H7 (cell line): ENCODE data around the gene S100A10. TPM values are rescaled to one million over a fixed set of nuclear protein-coding genes. Genes with fewer than 3 reads are reported as not detected.

Experiments used
- DNase-seq: peaks from one replicate; pipeline ENCODE4 v3.0.0; 2012
- H3K27me3 ChIP-seq: 2 replicates; pipeline ENCODE4 v1.6.0; 2011; ENCODE audit warnings: mild to moderate bottlenecking, low read length; ENCODE audit not compliant: control insufficient read depth, insufficient read depth
- H3K36me3 ChIP-seq: replicated peaks from 2 replicates; pipeline ENCODE4 v1.5.1; 2011; ENCODE audit warnings: low read length; ENCODE audit not compliant: control insufficient read depth, insufficient read depth
- H3K4me3 ChIP-seq: 2 replicates; pipeline ENCODE4 v1.5.1; 2011; ENCODE audit warnings: low read depth, mild to moderate bottlenecking, control low read depth, low read length, moderate library complexity; ENCODE audit not compliant: insufficient read depth
- total RNA-seq: library from RNA; depleted of rRNA; stranded (reverse); fragments of >200 nt; shearing (Covaris generic); gene quantifications from 2 replicates; pipeline ENCODE4 v1.2.3, GENCODE V29; 2014

Gene S100A10
- total RNA-seq, 1 experiment from 2014 or later, result 116 TPM

DNA sequence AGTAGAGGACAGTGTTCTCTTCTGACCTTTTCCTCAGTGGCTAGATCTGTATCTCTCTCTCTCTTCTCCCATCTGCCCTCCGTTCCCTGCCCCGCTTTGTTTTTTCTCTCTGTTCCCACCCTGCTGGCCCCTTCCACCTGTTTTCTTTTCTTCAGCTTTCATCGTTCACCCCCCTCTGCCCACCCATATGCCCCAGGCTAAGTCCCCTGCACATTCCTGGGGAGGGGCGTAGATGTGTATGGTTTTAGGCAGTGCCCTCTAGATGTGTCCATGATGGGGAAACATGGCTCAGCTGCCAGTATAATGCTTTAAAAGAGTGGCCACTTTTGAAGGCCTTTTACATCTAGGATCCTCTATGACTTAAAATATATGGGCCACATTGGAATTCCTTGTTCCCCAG is 29.6 kb upstream of the S100A10 start:
- no peak for DNase-seq
- Histone ChIP-seq H3K27me3 (no peaks in the 10 kb centered on the region), H3K4me3 (no peak overlapping the region), H3K36me3 (no peaks in the 10 kb centered on the region)

DNA sequence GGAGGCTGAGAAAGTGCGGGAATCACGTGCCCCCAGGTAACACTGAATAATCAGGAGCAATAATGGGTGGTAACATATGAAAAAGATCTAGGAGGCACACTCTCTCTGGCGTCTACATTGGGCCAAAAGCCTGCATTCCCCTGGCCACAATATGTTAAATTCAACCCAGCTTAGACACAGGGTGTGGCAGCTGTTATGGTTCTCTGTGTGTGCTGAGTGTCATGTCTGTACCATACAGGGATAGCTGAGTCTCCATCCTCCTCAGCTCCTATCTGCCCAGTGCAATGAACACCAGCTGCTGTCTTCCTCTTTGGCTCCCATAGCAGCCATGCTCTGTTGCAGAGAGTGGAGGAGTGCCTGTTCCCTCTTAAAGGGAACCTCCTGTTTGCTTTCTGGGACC is 28.8 kb upstream of the S100A10 start:
- Histone ChIP-seq H3K36me3 (no peaks in the 10 kb centered on the region), H3K27me3 (no peaks in the 10 kb centered on the region), H3K4me3 (no peak overlapping the region)
- DNase-seq, result no peak

DNA sequence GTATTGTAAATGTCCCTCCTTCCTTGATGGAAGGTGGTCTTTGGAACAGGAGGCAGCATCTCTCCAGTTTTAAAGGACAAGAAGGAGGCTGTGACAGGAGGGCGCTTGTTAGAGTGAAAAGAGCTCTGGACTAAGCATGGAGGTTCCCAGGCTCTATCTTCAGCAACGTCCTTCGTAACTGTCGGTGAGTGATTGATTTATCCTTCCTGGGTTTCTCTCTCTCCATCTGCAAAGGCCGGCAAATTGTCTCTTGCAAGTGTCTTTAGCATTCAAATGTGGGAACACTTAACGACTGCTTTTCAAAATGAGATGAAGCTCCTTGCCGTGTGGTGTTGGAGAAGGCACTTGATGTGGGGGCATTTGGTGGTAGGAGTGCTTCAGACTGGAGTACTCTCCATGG is 27.9 kb upstream of the S100A10 start:
- H3K4me3 ChIP-seq, result no peak overlapping the region
- no peaks in the 10 kb centered on the region for H3K36me3 ChIP-seq
- no peak for DNase-seq
- H3K27me3 ChIP-seq, result no peaks in the 10 kb centered on the region

DNA sequence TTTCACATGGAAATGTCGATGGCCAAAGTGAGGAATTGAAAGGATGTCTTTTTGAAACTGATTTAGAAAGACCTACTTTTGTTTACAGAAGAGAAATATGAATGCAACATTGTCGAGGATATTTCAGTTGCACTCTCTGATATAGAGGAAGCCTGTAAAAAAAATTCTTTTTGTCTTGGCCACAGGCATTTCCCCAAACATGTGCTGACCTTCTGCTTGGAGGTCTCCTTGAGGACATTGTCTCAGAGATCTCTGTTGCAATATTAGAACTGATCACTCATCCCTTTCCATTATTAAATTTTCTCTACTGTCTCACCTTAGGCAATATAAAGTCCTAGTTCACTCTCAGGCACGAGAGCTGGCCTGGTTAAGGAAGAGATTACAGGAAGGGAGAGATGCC is 27.2 kb upstream of the S100A10 start:
- Histone ChIP-seq H3K36me3 (no peaks in the 10 kb centered on the region), H3K27me3 (no peaks in the 10 kb centered on the region), H3K4me3 (no peak overlapping the region)
- no peak for DNase-seq

DNA sequence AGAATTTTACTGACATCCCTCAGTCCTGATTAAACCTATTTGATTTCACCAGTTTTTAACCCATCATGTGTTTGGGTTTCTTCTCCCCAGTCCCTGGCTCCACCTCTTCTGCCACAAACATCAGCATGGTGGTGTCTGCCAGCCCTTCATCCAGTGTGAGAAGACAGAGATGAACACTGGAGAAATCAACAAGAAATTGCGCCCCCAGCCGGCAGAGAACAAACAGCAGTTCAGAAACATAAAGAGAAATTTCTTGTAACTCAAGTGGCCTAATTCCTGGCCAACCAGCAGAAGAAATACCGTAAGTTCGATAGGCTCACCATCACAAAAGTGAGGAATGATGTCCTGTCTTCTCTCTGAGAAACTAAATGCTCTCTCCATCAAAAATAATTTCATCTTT is 24.9 kb upstream of the S100A10 start:
- peak; percentile 32 for DNase-seq
- Histone ChIP-seq H3K27me3 (no peaks in the 10 kb centered on the region), H3K4me3 (no peak overlapping the region), H3K36me3 (no peaks in the 10 kb centered on the region)

DNA sequence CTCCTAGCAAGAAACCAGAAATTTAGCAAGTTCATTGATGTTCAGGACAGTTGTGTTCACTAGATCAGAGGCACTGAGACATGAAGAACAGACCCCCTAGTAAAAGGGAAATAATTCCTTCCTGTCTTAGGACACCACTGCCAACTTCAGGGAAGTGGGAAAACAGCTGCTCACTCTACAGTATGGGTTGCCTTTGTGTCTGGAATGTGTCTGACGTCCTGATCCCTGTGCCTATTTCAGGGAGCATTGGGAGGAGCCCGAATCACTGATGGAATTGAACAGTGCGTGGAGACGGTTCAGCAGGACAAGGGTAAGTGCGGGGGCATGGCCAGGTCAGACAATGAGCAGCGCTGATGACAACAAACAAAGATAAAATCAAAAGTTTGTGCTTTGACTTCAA is 22.1 kb upstream of the S100A10 start:
- DNase-seq, result no peak
- H3K27me3 ChIP-seq, result no peaks in the 10 kb centered on the region
- H3K4me3 ChIP-seq, result no peak overlapping the region
- H3K36me3 ChIP-seq, result no peaks in the 10 kb centered on the region

DNA sequence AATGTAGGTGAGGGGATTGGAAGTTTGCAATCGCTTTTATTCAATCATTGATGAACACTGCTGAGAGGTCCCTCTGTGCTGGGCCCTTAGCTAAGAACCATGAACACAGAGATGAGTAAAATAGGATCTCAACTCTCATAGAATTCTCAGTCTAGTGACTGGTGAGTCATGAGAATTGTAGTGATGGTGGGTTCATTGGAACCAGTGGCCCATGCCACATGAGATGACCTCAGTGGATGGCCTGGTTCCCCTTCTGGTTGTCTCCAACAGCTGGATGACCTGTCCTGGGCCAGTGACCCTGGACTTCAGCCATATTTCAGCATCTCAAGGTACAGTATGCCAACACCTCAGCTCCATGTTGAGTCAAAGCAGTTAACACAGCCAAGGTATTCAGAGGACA is 21.3 kb upstream of the S100A10 start:
- H3K27me3 ChIP-seq, result no peaks in the 10 kb centered on the region
- no peak for DNase-seq
- H3K4me3 ChIP-seq, result no peak overlapping the region
- no peaks in the 10 kb centered on the region for H3K36me3 ChIP-seq

DNA sequence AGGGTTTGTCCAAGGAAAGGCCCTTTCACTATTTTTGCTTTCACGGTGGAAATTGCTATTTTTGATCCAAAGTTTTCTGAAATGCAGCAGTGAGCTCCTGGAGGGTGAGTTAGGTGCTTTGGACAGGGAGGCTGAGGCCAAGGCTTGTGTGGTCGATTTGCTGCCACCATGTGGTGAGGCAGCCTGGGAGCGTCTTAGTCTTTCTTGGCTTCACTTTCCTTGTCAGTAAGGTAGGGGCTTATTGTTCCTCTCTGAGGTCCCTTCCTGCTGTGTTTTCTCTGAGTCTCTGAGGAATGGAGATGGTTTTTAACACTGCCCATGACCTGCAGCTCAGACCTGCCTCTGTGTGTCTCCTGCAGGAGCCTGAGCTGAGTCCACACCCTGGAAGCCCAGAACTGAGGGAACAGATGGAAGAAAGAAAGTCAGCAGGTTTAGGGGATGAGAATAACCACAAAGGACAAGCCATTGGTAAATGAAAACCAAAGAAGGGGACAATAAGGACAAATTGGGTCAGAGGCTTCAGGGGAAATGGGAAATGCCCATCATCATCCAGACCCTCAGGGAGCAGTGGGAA is 20.1 kb upstream of the S100A10 start:
- Histone ChIP-seq H3K4me3 (no peak overlapping the region), H3K36me3 (no peaks in the 10 kb centered on the region)
- peak; percentile 59 for DNase-seq

DNA sequence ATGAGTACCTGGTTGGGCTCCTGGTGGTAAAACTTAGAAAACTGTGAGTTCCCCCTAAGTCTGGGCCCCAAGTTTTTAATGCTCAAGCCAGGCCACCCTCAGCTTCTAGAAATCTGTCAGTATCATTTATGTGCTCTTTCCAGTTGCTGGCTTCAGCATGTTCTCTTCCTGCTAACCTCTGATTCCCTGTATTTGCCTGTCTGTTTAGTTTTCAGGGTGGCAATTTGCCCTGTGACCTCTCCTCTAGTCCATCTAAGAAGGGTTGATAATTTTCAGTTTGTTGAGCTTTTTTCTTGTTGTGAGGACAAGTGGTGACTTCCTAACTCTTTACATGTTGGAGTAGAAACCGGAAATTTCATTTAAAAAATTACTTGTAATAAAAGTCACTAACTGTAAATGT is 16.0 kb upstream of the S100A10 start:
- Histone ChIP-seq H3K27me3 (no peaks in the 10 kb centered on the region), H3K36me3 (no peaks in the 10 kb centered on the region), H3K4me3 (no peak overlapping the region)
- DNase-seq, result no peak

More for the DNA sequence above, 20.1 kb upstream of the S100A10 start:
- no peaks in the 10 kb centered on the region for H3K27me3 ChIP-seq

DNA sequence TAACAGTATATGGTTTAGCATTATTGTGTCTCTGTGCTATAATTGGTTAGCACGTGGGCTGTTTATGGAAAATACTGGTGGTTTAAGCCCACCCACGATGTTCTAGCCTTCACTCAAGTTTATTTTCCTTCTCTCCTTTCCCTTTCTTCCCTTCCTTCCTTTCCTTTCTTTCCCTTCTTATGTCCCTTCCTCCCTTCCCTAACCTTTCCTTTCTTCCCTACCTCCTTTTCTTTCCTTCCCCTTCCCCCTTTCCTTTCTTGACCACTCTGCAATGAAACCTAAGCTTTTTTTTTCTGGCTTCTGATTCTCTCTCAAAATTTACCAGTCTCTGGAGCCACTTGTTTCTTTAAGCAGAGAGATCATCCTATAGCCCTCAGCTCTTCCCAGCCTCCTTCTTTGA is 13.4 kb upstream of the S100A10 start:
- Histone ChIP-seq H3K4me3 (no peak overlapping the region), H3K27me3 (no peaks in the 10 kb centered on the region), H3K36me3 (no peaks in the 10 kb centered on the region)
- no peak for DNase-seq

DNA sequence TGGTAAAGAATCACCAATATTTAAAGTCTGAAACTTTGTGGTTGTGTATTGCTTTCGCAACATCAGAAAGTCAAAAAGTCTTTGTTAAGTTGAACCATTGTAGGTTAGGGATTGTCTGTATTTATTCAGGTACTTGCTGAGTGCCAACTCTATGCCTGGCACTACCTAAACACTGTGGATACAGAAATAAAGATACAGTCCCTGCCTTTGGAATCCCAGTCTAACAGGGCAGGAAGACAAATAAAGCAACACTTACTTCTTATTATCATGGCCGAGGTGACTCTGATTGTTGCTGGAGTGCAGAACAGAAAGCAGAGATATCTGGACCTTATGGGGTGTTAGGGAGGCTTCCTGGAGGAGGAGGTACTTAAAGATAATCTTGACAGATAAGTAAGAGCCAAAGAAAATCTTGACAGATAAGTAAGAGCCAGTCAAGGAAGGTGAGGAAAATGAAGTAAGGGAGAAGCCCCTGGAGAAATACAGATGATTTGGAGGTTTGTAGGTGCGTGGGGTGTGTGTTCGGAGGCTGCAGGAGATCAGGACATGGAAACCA is 11.8 kb upstream of the S100A10 start:
- Histone ChIP-seq H3K27me3 (no peaks in the 10 kb centered on the region), H3K4me3 (no peak overlapping the region), H3K36me3 (no peaks in the 10 kb centered on the region)
- DNase-seq, result no peak

DNA sequence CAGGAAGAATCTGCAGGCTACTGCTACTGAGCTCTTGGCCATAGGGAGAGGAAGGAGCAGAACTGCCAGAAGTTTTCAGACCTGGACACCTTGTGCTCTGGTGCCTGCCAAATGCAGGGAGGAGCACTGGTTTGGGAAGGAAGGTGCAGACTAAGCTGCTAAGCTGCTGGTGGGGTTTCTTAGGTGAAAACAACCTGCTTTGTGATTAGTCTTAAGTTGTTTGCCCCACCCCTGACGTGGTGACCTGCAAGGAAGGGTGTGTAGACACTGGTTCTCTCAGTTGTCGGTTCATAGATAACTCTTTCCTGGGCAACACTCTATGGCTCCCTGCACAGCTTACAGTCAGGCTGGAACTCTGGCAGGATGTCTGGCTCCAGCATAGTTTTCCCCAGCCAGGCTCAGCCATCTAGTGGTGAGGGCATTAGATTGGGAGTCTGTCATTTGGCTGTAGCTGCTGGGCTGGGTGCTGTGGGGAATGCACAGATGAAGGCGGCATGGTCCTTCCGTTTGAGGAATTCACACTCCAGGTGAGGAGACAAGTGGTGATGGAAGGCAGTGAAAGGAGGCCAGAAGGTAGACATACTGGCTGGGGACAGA is 10.3 kb upstream of the S100A10 start:
- H3K36me3 ChIP-seq, result no peaks in the 10 kb centered on the region
- no peak overlapping the region for H3K4me3 ChIP-seq
- no peaks in the 10 kb centered on the region for H3K27me3 ChIP-seq
- DNase-seq, result no peak

DNA sequence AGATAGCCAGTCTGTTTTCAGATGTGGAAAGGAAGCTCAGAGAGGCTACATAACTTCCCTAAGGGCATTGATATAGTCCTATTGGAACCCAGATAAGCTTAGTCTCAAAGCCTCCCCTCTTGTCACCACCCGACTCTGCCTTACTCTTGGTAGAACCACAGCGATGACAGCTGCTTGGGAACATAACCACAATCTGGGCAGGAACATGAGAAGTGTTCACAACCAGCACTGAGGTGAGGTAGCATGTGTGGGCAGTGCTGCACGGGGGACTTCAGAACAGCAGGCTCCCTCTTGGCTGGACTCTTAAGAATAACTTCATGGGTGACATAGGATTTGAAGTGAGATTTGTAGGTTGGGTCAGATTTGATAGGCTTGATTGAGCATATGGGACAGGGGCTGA is 9.3 kb upstream of the S100A10 start:
- H3K36me3 ChIP-seq, result no peaks in the 10 kb centered on the region
- H3K4me3 ChIP-seq, result no peak overlapping the region
- DNase-seq, result no peak
- H3K27me3 ChIP-seq, result no peaks in the 10 kb centered on the region

DNA sequence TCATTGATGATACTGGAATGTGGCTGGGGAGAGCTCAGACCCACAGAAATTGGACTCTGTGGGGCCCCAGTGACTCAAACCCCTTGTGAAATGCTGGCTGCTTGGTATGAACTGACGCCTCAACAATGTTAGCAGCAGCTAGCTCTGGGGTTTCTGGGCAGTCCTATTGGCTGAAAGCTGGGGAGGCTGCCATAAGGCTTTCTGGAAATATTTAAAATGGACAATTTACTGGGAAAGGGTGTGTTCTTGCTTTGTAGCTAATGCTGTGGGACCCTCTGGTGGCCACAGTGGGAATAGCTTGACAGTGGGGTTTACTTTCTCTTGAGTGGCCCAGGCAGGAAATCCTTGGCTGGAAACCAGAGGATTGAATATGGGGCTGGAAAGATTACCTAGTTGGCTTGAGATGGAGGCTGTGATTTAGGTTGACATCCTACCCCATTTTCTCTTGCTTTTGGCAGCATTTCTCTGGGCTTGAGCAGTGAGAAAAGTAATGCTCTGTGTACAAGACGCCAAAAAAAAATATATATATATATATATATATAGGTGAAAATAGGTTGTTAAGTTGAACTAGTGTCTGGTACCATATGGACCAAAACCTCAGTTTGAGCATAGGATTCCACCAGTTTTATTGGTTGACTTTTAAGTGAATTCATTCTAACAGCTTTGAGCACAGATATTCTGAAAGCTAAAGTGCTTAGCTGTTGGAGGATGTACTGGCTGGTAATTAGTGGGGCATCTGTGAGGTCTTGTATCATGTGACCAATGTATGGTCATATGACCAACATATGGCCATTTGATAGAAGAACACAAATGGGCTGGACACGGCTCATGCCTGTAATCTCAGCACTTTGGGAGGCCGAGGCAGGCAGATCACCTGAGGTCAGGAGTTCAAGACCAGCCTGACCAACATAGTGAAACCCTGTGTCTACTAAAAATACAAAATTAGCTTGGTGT is 8.2 kb upstream of the S100A10 start:
- no peaks in the 10 kb centered on the region for H3K36me3 ChIP-seq
- H3K27me3 ChIP-seq, result no peaks in the 10 kb centered on the region
- DNase-seq, result peak; percentile 62
- no peak overlapping the region for H3K4me3 ChIP-seq
